Measurements from ENCODE around the gene EXOSC10. TPM values are rescaled to one million over a fixed set of nuclear protein-coding genes. Genes with fewer than 3 reads are reported as not detected.
"Not testable (repeated sequence)": the region's sequence is repeated elsewhere in the genome, so short reads cannot be mapped to it uniquely, and the experiment has no call there.

EXOSC10 gene
- total and polyA plus RNA-seq, 2 donors from 2014 or later, result 26.2 to 46.8 TPM

GRCh38 chr1:11019971-11020370, 79.7 kb downstream of the EXOSC10 start:
- Histone ChIP-seq H3K9me3 (ENCODE audit: control insufficient read depth in 2 of 3, insufficient read depth in 1 of 3, low read length in 3 of 3) (no peaks in the 10 kb centered on the region), H3K36me3 (ENCODE audit: control insufficient read depth in 2 of 3, insufficient read depth in 3 of 3, low read length in 3 of 3) (peaks cover 11 to 77% (median 45%) of the 10 kb centered on the region in 3 donors), H3K4me1 (ENCODE audit: control insufficient read depth in 2 of 3, insufficient read depth in 2 of 3, low read depth in 1 of 3, low read length in 3 of 3) (peaks cover 0 to 2% (median 0%) of the 10 kb centered on the region in 3 donors), H3K4me3 (ENCODE audit: low read length in 3 of 3) (no peak overlapping the region), H3K27ac (ENCODE audit: low read depth in 2 of 2, low read length in 2 of 2) (no peak overlapping the region), H3K27me3 (ENCODE audit: control insufficient read depth, insufficient read depth, low read length) (no peaks in the 10 kb centered on the region), H3K9ac (ENCODE audit: low read length in 3 of 3) (no peak overlapping the region)
- intact Hi-C loops (cut with DNase I), result no loop called here
- TF ChIP-seq CTCF (IDR thresholded peaks at IDR 0.05; ENCODE audit: borderline replicate concordance, extremely low read depth, insufficient read depth), result no peak
- DNase-seq, result no peak
- no peak for FAIRE-seq

GRCh38 chr1:11019358-11019757, 80.3 kb downstream of the EXOSC10 start:
- H3K9me3 ChIP-seq (ENCODE audit: control insufficient read depth in 2 of 3, insufficient read depth in 1 of 3, low read length in 3 of 3); FAIRE-seq; H3K27ac ChIP-seq (ENCODE audit: low read depth in 2 of 2, low read length in 2 of 2); H3K27me3 ChIP-seq (ENCODE audit: control insufficient read depth, insufficient read depth, low read length); intact Hi-C loops (cut with DNase I); H3K4me3 ChIP-seq (ENCODE audit: low read length in 3 of 3); H3K9ac ChIP-seq (ENCODE audit: low read length in 3 of 3); H3K4me1 ChIP-seq (ENCODE audit: control insufficient read depth in 2 of 3, insufficient read depth in 2 of 3, low read depth in 1 of 3, low read length in 3 of 3); DNase-seq: not testable (repeated sequence)
- peaks cover 13 to 73% (median 43%) of the 10 kb centered on the region in 3 donors for H3K36me3 ChIP-seq (ENCODE audit: control insufficient read depth in 2 of 3, insufficient read depth in 3 of 3, low read length in 3 of 3)

Other genes with a start within 250 kb of the EXOSC10 start
- gene TARDBP, start 87.2 kb downstream of the EXOSC10 start, total RNA-seq, result 140 TPM
- gene TARDBP, start 87.2 kb downstream of the EXOSC10 start, polyA plus RNA-seq (ENCODE audit: insufficient read depth, low read depth, low replicate concordance), result 103 TPM
- gene MASP2, start 52.6 kb downstream of the EXOSC10 start, total RNA-seq, result not detected
- gene MASP2, start 52.6 kb downstream of the EXOSC10 start, polyA plus RNA-seq (ENCODE audit: insufficient read depth, low read depth, low replicate concordance), result not detected
- 52.9 TPM for gene SRM, start 39.9 kb downstream of the EXOSC10 start, total RNA-seq
- gene SRM, start 39.9 kb downstream of the EXOSC10 start, polyA plus RNA-seq (ENCODE audit: insufficient read depth, low read depth, low replicate concordance), result 59.5 TPM
- 0.19 TPM for gene ANGPTL7, start 89.5 kb upstream of the EXOSC10 start, total RNA-seq
- gene ANGPTL7, start 89.5 kb upstream of the EXOSC10 start, polyA plus RNA-seq (ENCODE audit: insufficient read depth, low read depth, low replicate concordance), result 0.24 TPM
- 36.8 TPM for gene MTOR, start 162.7 kb upstream of the EXOSC10 start, total RNA-seq
- 16.0 TPM for gene MTOR, start 162.7 kb upstream of the EXOSC10 start, polyA plus RNA-seq (ENCODE audit: insufficient read depth, low read depth, low replicate concordance)
- 14.0 TPM for gene UBIAD1, start 173.3 kb upstream of the EXOSC10 start, total RNA-seq
- gene UBIAD1, start 173.3 kb upstream of the EXOSC10 start, polyA plus RNA-seq (ENCODE audit: insufficient read depth, low read depth, low replicate concordance), result 5.6 TPM

Measured in kidney (tissue), 14 donors.